ENCODE data around the gene NFYC.

DNA sequence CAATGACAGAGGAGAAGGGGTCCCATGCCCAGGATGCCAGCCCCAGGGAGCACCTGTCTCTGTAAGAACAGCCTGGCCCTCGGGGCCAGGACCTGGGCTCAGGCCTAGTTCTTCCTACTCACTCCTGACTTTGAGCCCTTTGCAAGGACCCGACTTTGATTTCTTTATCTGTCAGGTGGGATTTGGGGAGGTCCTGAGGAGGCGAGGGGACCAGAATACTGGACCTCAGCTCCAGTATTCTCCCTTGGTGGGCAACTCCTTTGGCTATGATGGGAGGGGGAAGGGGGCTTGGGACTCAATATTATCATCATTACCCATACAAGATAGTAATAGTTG is 110.2 kb downstream of the NFYC start:
- TF ChIP-seq POLR2A (IDR thresholded peaks at IDR 0.05; ENCODE audit: low read depth, low read length) (no peak), POLR2AphosphoS5 (IDR thresholded peaks at IDR 0.05; ENCODE audit: low read depth, low read length) (no peak), TAF1 (IDR thresholded peaks at IDR 0.05; ENCODE audit: low read depth, low read length) (no peak)
